Nephron (organoid): ENCODE results near the gene SMIM5.

Experiments
- H3K27ac Mint-ChIP-seq, 3 experiments: 2 replicates each; pipeline ENCODE4 v1.8.0; 2020; ENCODE audit warnings: mixed read lengths in 3 of 3, mild to moderate bottlenecking in 2 of 3, moderate library complexity in 1 of 3
- H3K27me3 Mint-ChIP-seq: 2 replicates; pipeline ENCODE4 v1.8.0; 2021; ENCODE audit warnings: low read depth, mild to moderate bottlenecking, moderate library complexity, mixed read lengths
- H3K36me3 Mint-ChIP-seq: 2 replicates; pipeline ENCODE4 v1.8.0; 2020; ENCODE audit warnings: low read depth, mixed read lengths
- H3K4me1 Mint-ChIP-seq: 2 replicates; pipeline ENCODE4 v1.8.0; 2020; ENCODE audit warnings: mixed read lengths
- H3K4me3 Mint-ChIP-seq, 3 experiments: 2 replicates each; pipeline ENCODE4 v1.8.0; 2020; ENCODE audit warnings: mild to moderate bottlenecking in 3 of 3, mixed read lengths in 3 of 3, moderate library complexity in 2 of 3
- H3K9me3 Mint-ChIP-seq: 2 replicates; pipeline ENCODE4 v1.8.0; 2020; ENCODE audit warnings: mixed read lengths
- CTCF ChIP-seq, 3 experiments: fragments of 200-600 bp; sonication (generic); IDR thresholded peaks; one replicate each; pipeline ENCODE4 v1.5.0; 2021; ENCODE audit warnings: antibody characterized with exemption in 3 of 3; ENCODE audit not compliant: unreplicated experiment in 3 of 3

Gene SMIM5

GRCh38 chr17:75642182-75642783, 9.0 kb downstream of the SMIM5 start:
- Mint-ChIP-seq H3K4me3 (no peak overlapping the region), H3K4me1 (no peaks in the 10 kb centered on the region), H3K36me3 (no peaks in the 10 kb centered on the region), H3K9me3 (no peaks in the 10 kb centered on the region), H3K27me3 (no peaks in the 10 kb centered on the region), H3K27ac (no peak overlapping the region)
- TF ChIP-seq CTCF (IDR thresholded peaks at IDR 0.05; ENCODE audit: unreplicated experiment in 3 of 3) = no peak

GRCh38 chr17:75642784-75643642, 9.8 kb downstream of the SMIM5 start:
- H3K9me3 Mint-ChIP-seq = no peaks in the 10 kb centered on the region
- no peaks in the 10 kb centered on the region for H3K4me1 Mint-ChIP-seq
- TF ChIP-seq CTCF (IDR thresholded peaks at IDR 0.05; ENCODE audit: unreplicated experiment in 3 of 3) = no peak
- peaks cover 3% of the 10 kb centered on the region for H3K36me3 Mint-ChIP-seq
- no peaks in the 10 kb centered on the region for H3K27me3 Mint-ChIP-seq
- no peak overlapping the region for H3K4me3 Mint-ChIP-seq
- H3K27ac Mint-ChIP-seq = no peak overlapping the region

GRCh38 chr17:75643643-75644017, 10.4 kb downstream of the SMIM5 start:
- TF ChIP-seq CTCF (IDR thresholded peaks at IDR 0.05; ENCODE audit: unreplicated experiment in 3 of 3) = no peak
- Mint-ChIP-seq H3K36me3 (peaks cover 3% of the 10 kb centered on the region), H3K4me1 (no peaks in the 10 kb centered on the region), H3K27ac (no peak overlapping the region), H3K27me3 (no peaks in the 10 kb centered on the region), H3K9me3 (no peaks in the 10 kb centered on the region), H3K4me3 (no peak overlapping the region)

- H3K27me3 Mint-ChIP-seq = no peaks in the 10 kb centered on the region
- no peak overlapping the region for H3K4me3 Mint-ChIP-seq
- H3K4me1 Mint-ChIP-seq = no peaks in the 10 kb centered on the region
- H3K9me3 Mint-ChIP-seq = no peaks in the 10 kb centered on the region
- peaks cover 16% of the 10 kb centered on the region for H3K36me3 Mint-ChIP-seq
- peak overlapping the region; percentile 98 to 99 (median 98) for H3K27ac Mint-ChIP-seq
- no peak for TF ChIP-seq CTCF (IDR thresholded peaks at IDR 0.05; ENCODE audit: unreplicated experiment in 3 of 3)
Measured at GRCh38 chr17:75645501-75645888, 12.3 kb downstream of the SMIM5 start.

GRCh38 chr17:75645889-75646637, 12.8 kb downstream of the SMIM5 start:
- Mint-ChIP-seq H3K27ac (peak overlapping the region; percentile 98 to 99 (median 98)), H3K36me3 (peaks cover 22% of the 10 kb centered on the region), H3K27me3 (no peaks in the 10 kb centered on the region), H3K4me1 (no peaks in the 10 kb centered on the region), H3K4me3 (peak overlapping the region; percentile 27 to 65 (median 34)), H3K9me3 (no peaks in the 10 kb centered on the region)
- TF ChIP-seq CTCF (IDR thresholded peaks at IDR 0.05; ENCODE audit: unreplicated experiment in 3 of 3) = no peak
